KBM-7 (cell line): ENCODE measurements around the gene C11orf21.

ENCODE experiments used
- DNase-seq: peaks from one replicate; pipeline ENCODE4 v3.0.0-alpha.2; 2015
- in situ Hi-C: fragments of 300-500 bp; cut with MboI; formaldehyde crosslinking; loops from 2 replicates; pipeline ENCODE4 v1.14.3; 2020; ENCODE audit warnings: low sequenced_read_pairs, low pct_unique_long_range_greater_than_20kb, mixed read lengths

C11orf21 gene

DNA sequence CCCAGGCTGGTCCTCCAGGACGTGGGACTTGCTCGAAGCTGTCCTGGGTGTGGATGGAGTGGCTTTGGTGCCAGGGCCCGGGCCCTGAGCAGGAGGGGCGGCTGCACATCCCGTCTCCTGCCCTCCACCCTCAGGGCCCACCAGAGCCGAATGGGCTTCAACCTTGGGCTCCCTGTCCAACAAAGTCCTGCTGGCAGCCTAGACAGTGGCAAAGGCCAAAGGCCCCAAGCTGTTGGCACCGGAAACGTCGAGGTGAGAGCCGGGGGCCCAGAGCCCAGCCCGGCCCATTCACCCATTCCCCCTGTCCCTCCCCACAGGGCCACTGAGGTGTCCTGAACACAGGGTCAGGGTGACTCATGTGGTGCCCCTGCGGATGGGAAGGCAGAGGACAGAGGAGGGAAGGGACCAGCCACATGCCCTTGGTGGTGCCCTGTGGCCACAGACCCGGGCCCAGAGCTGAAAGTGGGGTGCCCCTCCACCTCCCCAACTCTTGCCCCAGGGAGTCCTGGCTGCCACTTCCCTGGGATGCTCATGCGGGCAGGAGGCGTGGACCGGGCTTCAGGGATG is 9.2 kb upstream of the C11orf21 start:
- in situ Hi-C loops = no loop called here
- no peak for DNase-seq

DNA sequence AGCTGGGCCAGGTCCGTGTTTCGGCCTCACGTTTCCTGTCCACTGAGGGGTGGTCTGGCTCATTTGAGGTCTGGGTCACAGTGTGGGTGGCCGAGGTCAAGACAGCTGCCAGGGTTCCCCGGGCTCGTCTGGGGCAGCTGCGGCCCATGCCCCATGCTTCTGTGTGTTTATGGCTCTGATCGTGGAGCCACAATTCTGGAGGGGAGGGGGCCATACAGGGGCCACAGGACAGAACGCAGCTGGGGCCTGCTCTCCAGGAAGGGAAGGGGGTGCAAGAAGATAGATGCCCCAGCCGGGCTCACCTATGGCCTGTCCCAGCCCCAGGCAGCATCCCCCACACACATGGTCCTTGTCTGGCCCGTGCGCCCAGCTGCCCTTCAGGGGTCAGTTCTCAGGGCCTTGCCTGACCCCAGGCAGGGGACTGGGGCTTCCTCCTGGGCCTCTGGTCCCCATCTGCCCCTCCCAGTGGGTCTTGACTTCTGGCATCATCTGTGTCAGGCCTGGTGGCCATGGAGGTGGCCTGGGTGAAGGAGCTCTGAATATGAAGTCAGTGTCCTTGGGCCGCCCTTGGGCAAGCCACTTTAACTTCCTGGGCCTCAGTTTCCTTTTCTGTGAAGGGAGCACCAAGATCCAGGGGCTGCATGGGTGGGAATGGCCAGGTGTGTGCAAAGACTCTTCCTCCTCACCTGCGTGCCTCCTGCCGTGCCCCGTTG is 8.5 kb upstream of the C11orf21 start:
- no peak for DNase-seq
- in situ Hi-C loops = no loop called here

DNA sequence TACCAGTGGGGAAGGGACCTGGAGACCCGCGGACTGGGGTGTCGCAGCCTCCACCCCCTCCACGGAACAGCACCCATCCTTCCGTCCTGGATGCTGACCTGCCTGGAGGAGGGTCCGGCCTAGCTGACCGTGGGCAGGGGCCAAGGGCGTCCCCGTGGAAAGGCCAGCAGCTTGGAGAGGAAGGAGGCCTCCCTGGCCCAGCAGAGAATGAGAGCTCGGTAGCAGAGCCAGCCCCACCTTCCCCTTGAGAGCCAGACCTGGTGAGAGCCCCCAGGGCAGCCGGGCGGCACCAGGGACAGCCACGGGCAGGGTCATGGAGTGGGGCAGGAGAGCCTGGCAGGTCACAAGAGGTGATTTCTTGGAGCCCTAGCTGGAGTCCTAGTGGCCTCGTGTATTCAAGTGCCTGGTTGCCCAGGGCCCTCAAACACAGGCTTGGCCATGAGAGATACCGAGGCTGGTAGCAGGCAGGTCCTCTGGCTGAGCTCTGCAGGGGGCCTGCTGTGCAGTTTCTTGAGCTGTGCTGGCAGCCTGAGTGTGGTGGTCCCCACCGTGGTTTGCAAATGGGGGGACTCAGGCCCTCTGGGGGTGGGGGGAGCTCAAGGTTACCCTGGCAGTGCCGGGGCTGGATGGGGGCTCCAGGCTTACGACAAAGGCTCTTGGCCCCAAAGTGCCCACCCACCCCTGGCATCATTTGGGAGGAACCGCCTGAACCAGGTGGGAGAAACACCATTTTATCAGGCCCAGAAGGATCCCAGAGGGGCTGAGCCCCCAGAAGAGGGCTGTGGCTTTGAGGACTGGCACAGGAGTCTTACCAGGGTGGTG is 7.7 kb upstream of the C11orf21 start:
- in situ Hi-C loops = no loop called here
- no peak for DNase-seq

GRCh38 chr11:2308713-2309112 is 7.0 kb upstream of the C11orf21 start:
- no peak for DNase-seq
- in situ Hi-C loops = no loop called here

- DNase-seq = no peak
- in situ Hi-C loops = no loop called here
These were observed 6.0 kb upstream of the C11orf21 start for GRCh38 chr11:2307501-2308331.

DNA sequence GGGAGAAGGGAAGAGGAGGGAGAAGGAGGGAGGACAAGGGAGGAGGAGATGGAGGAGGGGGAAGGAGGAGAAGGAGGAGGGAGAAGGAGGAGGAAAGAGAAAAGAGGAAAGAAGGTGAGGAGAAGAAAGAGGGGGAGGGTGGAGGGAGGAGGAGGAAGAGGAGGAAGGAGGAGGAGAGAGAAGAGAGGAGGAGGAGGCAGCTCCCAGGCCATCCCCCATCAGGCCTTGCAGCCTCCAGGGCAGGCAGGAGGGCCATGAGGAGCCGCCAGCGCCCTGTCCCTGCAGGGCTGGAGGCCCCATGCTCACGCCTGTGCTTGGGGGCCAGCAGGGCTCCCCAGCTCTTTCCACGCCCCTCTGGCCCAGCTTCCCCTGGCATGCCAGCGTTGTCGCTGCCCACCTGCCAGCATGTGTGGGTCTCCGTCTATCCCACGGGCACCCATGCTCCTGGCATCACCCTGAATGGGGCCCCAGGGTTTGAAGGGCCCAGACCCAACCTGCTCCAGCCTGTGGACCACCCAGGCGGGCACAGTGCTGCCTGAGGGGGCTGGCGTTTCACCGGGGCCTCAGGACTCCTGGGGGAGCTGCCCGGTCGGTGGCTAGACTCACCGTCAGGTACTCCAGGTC is 5.3 kb upstream of the C11orf21 start:
- in situ Hi-C loops = no loop called here
- no peak for DNase-seq

DNA sequence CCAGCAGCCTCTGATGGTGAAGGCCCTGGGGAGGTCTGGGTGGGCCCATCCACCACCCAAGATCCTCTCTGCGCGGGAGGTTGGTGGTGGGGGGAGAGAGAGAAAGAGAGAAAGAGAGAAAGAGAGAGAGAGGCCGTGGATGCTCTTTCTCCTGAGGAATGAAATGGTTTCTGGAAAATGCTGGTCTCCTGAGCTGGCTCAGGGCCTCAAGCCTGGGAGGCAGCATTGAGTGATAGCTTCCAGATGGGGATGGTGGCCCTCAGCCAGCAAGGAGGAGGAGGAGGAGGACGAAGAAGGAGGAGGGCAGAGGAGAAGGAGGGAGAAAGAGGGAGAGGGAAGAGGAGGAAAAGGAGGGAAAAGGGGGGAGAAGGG is 4.7 kb upstream of the C11orf21 start:
- in situ Hi-C loops = no loop called here

DNA sequence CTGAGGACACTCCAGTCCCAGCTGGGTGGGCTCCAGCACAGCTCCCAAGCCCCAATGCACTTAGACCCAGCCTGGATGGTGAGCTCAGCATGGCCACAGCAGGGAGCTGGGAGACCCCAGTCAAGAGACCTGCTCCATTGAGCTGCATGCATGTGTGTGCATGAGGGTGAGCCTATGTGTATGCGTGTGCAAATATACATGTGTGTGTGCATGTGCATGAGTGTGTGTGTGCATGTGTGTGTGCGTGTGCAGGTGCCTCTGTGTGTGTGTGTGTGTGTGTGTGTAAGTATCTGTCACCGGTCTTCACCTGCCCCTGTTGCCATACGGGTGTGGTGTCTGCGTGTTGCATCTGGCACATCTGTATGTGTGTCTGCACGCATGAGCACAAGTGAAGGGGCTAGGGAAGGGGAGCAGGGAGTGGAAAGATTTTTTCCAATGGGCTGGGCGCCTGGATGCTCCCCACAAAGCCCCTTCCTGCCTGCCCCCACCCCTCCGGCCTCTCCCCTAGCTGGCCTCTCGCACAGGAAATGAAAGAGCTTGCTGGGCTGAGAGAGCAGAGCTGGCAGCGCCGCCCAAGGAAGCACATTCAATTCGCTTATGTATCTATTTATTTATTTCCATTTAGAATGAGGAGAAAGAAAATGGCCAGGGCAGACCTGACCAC is 4.2 kb upstream of the C11orf21 start:
- in situ Hi-C loops = no loop called here
- DNase-seq = no peak

More for the DNA sequence above, 4.7 kb upstream of the C11orf21 start:
- no peak for DNase-seq

- in situ Hi-C loops = no loop called here
- DNase-seq = peak; percentile 71
These were observed 3.5 kb upstream of the C11orf21 start for GRCh38 chr11:2305140-2305778.

DNA sequence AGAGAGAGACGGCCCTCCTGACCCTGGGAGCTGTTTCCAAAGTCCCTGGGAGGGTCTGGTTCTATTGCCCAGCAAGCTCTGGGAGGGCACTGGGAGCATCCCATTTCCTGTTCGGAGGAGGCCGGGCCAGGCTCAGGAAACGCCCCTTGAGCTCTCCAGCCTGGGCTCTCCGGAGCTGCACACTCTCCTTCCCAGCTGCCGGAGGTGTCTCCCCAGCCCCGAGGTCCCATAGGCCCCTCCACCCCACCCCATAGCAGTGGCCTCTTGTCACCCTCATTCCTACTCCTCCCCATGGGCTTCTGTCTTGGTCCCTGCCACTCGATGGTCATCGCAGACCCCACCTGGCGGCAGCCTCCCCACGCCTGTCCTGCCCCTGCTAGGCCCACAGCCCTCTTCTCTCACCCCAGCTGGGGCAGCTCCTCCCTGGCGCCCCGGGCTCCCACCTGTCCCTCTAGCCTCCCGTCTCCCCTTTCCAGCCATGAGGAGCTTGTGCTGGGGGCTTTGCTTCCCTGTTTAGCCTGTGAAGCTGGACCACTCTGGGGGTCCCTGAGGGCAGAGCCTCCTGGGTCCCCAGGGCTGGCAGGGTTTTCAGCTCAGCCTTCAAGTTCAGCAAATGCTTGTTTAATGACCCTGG is 2.9 kb upstream of the C11orf21 start:
- DNase-seq = no peak
- in situ Hi-C loops = no loop called here

DNA sequence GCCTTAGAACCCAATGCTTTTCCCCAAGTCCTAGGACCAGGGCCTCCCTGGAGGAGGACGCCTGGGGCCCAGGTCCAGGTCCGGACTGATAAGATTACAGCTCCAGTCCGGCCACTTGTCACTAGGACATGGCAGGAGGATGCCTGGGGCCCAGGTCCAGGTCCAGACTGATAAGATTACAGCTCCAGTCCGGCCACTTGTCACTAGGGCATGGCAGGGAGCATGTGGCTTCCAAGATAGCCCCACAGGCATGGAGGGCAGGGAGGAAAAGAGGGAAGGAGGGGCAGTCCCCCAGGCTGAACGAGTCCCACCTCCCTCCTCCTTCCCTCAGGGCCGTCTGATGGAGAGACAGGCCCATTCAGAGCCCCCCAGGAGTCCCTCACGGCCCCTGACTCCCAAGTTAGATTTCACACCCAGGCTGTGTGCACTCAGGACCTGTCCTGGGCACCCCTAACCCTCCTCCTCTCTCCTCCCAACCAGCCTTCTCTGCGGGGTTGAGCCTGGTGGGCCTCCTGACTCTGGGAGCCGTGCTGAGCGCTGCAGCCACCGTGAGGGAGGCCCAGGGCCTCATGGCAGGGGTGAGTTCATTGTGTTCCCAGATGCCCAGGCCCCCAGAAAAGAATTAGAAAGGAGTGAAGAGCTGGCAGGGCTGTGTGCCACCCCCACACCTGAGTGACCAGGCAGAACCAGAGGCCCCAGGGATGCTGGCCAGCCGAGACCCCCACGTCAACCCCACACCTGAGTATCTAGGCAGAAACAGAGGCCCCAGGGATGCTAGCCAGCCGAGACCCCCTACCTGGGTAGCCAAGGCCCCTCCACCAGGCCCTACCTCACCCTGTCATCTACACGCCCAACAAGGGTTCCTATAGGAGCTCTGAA is 2.1 kb upstream of the C11orf21 start:
- DNase-seq = no peak
- in situ Hi-C loops = no loop called here

- in situ Hi-C loops = no loop called here
- DNase-seq = no peak
These were observed 1.3 kb upstream of the C11orf21 start for GRCh38 chr11:2302896-2303626.

GRCh38 chr11:2302306-2302895 is 683 bp upstream of the C11orf21 start:
- DNase-seq = peak; percentile 60
- in situ Hi-C loops = no loop called here

GRCh38 chr11:2300936-2301630 is 635 bp downstream of the C11orf21 start:
- in situ Hi-C loops = no loop called here
- peak; percentile 44 for DNase-seq

GRCh38 chr11:2300290-2300935 is 1.3 kb downstream of the C11orf21 start:
- no peak for DNase-seq

More at GRCh38 chr11:2300290-2300935, 1.3 kb downstream of the C11orf21 start:
- in situ Hi-C loops = no loop called here
